Testis (tissue), 3 donors: ENCODE data around the gene CASP2. TPM values are rescaled to one million over a fixed set of nuclear protein-coding genes. Genes with fewer than 3 reads are reported as not detected.
"Not testable (repeated sequence)": the region's sequence is repeated elsewhere in the genome, so short reads cannot be mapped to it uniquely, and the experiment has no call there.

Source experiments
- DNase-seq: peaks from one replicate; pipeline ENCODE4 v3.0.0-alpha.2; 2019
- H3K27ac ChIP-seq, 2 donors: fragments of 200-600 bp; sonication (generic); one replicate each; pipeline ENCODE4 v1.5.1; 2019
- H3K27me3 ChIP-seq: fragments of 200-600 bp; sonication (generic); one replicate; pipeline ENCODE4 v1.5.1; 2019
- H3K36me3 ChIP-seq: fragments of 200-600 bp; sonication (generic); one replicate; pipeline ENCODE4 v1.5.1; 2017; ENCODE audit warnings: low read depth; ENCODE audit errors: missing control alignments
- H3K4me1 ChIP-seq: fragments of 200-600 bp; sonication (generic); one replicate; pipeline ENCODE4 v1.5.1; 2019
- H3K4me3 ChIP-seq, 2 donors: fragments of 200-600 bp; sonication (generic); one replicate each; pipeline ENCODE4 v1.5.1; 2017 to 2019
- H3K9me3 ChIP-seq: fragments of 200-600 bp; sonication (generic); one replicate; pipeline ENCODE4 v1.5.1; 2017
- POLR2A ChIP-seq: fragments of 450-650 bp; IDR thresholded peaks from one replicate; pipeline ENCODE4 v1.6.1; 2017; ENCODE audit warnings: antibody characterized with exemption, mild to moderate bottlenecking, moderate library complexity
- WGBS, 2 donors: methylation state at CpG; one replicate each; pipeline ENCODE4 v1.1.5; 2018; 5-methylcytosine and 5-hydroxymethylcytosine counted together
- intact Hi-C: fragments of 100-400 bp; cut with DNase I; formaldehyde crosslinking; loops from one replicate; pipeline ENCODE4 v1.15.1; 2023; ENCODE audit warnings: low total_unique reads
- polyA plus RNA-seq: library from polyadenylated mRNA; stranded (reverse); fragments of 350-450 nt; fragmentation: Illumina TruSeq; extraction: RNeasy Lipid Tissue Mini Kit (QIAGEN cat#74804); gene quantifications from one replicate; pipeline ENCODE4 v1.2.3, GENCODE V29; 2014; ENCODE audit warnings: low read depth, low replicate concordance; ENCODE audit not compliant: insufficient read depth
- total RNA-seq, 2 donors: library from RNA; depleted of rRNA; stranded (reverse); fragments of >200 nt; gene quantifications; one replicate each; pipeline ENCODE4 v1.2.3, GENCODE V29; 2016
- TF ChIP-seq, protein P1 (sequence below), 3 experiments: fragments of 450-650 bp in 2 of 3; fragments of 200-600 bp in 1 of 3; sonication (generic) in 1 of 3; IDR thresholded peaks; one replicate each; pipeline ENCODE4 v1.5.1; 2016 to 2019; ENCODE audit warnings: antibody characterized with exemption in 3 of 3, mild to moderate bottlenecking in 2 of 3, moderate library complexity in 1 of 3

CASP2 gene
- total and polyA plus RNA-seq, 3 donors from 2014 or later = 20.7 to 26.5 (median 23.6) TPM

DNA sequence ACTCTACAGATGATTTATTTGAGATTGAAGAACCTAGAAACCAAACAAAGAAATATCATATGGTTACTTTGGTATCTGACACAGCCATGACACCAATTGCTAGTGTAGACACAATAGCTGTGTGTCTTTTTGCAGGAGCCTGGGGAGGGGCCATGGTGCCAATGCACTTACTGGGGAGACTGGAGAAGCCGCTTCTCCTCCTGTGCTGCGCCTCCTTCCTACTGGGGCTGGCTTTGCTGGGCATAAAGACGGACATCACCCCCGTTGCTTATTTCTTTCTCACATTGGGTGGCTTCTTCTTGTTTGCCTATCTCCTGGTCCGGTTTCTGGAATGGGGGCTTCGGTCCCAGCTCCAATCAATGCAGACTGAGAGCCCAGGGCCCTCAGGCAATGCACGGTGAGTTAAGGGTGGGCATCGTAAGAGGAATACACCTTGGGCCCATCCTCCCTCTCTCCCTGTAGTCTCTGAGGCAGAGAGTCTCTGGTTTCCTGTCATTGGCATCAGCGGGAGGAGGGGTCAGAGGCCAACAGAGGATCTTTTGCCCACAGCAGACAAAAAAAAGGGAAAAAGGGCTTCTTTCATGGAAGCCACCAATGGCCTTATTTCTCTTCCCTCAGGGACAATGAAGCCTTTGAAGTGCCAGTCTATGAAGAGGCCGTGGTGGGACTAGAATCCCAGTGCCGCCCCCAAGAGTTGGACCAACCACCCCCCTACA, 2.2 kb upstream of the CASP2 start:
- 94 to 96% methylated on average over 9 to 11 of the region's 11 CpGs for WGBS, 2 donors
- TF ChIP-seq, protein P1, sequence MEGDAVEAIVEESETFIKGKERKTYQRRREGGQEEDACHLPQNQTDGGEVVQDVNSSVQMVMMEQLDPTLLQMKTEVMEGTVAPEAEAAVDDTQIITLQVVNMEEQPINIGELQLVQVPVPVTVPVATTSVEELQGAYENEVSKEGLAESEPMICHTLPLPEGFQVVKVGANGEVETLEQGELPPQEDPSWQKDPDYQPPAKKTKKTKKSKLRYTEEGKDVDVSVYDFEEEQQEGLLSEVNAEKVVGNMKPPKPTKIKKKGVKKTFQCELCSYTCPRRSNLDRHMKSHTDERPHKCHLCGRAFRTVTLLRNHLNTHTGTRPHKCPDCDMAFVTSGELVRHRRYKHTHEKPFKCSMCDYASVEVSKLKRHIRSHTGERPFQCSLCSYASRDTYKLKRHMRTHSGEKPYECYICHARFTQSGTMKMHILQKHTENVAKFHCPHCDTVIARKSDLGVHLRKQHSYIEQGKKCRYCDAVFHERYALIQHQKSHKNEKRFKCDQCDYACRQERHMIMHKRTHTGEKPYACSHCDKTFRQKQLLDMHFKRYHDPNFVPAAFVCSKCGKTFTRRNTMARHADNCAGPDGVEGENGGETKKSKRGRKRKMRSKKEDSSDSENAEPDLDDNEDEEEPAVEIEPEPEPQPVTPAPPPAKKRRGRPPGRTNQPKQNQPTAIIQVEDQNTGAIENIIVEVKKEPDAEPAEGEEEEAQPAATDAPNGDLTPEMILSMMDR (IDR thresholded peaks at IDR 0.05) = no peak
- no peak for TF ChIP-seq POLR2A
- H3K36me3 ChIP-seq = no peaks in the 10 kb centered on the region
- peaks cover 13% of the 10 kb centered on the region for H3K4me1 ChIP-seq
- H3K9me3 ChIP-seq = no peaks in the 10 kb centered on the region
- H3K27me3 ChIP-seq = no peaks in the 10 kb centered on the region
- H3K27ac ChIP-seq = no peak overlapping the region
- H3K4me3 ChIP-seq = no peak overlapping the region
- no peak for DNase-seq
- intact Hi-C loops = no loop called here

DNA sequence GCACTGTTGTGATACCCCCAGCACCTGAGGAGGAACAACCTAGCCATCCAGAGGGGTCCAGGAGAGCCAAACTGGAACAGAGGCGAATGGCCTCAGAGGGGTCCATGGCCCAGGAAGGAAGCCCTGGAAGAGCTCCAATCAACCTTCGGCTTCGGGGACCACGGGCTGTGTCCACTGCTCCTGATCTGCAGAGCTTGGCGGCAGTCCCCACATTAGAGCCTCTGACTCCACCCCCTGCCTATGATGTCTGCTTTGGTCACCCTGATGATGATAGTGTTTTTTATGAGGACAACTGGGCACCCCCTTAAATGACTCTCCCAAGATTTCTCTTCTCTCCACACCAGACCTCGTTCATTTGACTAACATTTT, 1.6 kb upstream of the CASP2 start:
- Histone ChIP-seq H3K9me3 (no peaks in the 10 kb centered on the region), H3K27ac (no peak overlapping the region), H3K4me3 (no peak overlapping the region), H3K36me3 (no peaks in the 10 kb centered on the region), H3K4me1 (peaks cover 13% of the 10 kb centered on the region), H3K27me3 (no peaks in the 10 kb centered on the region)
- intact Hi-C loops = no loop called here
- DNase-seq = no peak
- WGBS, 2 donors = 78 to 85% methylated on average over 3 to 6 of the region's 6 CpGs
- TF ChIP-seq, protein P1 (IDR thresholded peaks at IDR 0.05) = no peak
- TF ChIP-seq POLR2A = no peak

DNA sequence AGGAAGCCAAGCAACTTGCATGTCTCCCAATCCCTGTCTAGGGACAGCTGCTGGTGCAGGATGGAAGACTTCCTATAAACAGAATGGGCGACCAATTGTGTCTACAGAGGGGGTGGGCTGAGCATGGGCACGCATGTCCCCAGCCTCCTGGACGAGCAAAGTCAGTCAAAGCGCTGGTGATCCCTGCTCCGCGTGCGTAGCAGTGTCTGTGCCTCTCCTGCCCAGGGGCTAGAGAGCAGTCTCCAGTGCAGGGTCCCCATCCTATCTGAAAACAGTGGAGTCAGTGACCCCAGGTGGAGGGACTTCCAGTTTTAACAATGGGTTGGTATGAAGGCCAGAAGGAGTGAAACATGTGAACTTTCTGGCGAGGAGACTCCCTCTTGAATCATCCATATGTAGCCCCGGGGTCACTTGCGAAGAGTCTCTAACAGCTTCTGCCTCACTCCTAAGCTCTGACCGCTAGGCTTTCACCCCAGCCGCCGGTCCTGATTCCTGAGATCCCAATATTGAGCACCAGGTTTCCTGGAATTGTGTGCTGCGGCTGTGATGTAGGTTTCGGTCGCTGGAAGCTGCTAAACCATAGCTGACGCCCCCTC, 714 bp upstream of the CASP2 start:
- WGBS, 2 donors = 51 to 72% methylated on average over 15 to 17 of the region's 17 CpGs
- H3K9me3 ChIP-seq = no peaks in the 10 kb centered on the region
- peak overlapping the region; percentile 62 to 64 for H3K27ac ChIP-seq
- no peak for TF ChIP-seq POLR2A
- no peak for DNase-seq
- H3K36me3 ChIP-seq = no peaks in the 10 kb centered on the region
- no peaks in the 10 kb centered on the region for H3K27me3 ChIP-seq
- peak overlapping the region; percentile 67 to 83 for H3K4me3 ChIP-seq
- peaks cover 13% of the 10 kb centered on the region for H3K4me1 ChIP-seq
- intact Hi-C loops = no loop called here

DNA sequence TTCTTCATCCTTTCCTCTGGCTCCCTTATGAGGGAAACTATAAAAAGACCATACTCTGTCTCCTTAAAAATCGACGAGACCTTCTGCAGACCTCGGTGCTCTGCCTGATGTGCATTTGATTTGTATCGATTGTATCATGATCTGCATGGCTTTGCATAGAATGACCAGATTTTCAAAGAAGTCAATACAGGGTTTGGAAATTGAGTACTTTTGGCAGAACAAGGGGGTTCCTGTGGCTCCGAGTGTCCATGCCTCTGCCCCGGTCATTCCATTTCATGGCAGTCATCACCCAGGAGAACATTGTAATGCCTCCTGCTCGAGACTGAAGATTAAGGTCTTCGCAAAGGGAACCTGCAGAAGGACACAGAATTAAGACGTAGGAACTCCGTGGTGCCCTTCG, 685 bp downstream of the CASP2 start:
- TF ChIP-seq, protein P1 (IDR thresholded peaks at IDR 0.05) = no peak
- TF ChIP-seq POLR2A = no peak
- Histone ChIP-seq H3K4me1 (peaks cover 13% of the 10 kb centered on the region), H3K36me3 (no peaks in the 10 kb centered on the region), H3K27ac (peak overlapping the region; percentile 62 to 64), H3K9me3 (no peaks in the 10 kb centered on the region), H3K4me3 (peak overlapping the region; percentile 67 to 83), H3K27me3 (no peaks in the 10 kb centered on the region)
- 2 to 3% methylated on average over 11 of the region's 11 CpGs for WGBS, 2 donors
- DNase-seq = no peak
- intact Hi-C loops = no loop called here

DNA sequence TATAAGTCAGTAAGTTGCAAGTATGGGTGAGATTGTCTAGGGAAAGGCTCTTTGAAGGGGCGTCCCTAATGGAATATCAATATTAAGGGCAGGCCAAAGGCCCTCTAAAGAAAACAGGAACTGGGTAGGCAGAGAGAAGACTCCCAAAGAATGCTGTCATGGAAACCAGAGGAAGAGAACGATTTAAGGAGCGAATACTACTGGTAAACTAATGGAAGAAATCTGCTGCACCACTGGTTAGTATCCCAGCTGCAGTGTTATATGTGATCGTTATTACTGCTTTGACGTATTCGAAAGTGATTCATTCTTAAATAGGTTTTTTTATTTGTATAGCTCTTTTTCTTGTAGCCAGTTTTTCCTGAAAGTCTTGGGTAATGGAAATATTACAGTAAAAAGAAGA, 1.3 kb downstream of the CASP2 start:
- peaks cover 13% of the 10 kb centered on the region for H3K4me1 ChIP-seq
- DNase-seq = no peak
- no peaks in the 10 kb centered on the region for H3K36me3 ChIP-seq
- intact Hi-C loops = no loop called here
- no peaks in the 10 kb centered on the region for H3K27me3 ChIP-seq
- WGBS, 2 donors = 24 to 30% methylated on average over 6 of the region's 6 CpGs
- no peaks in the 10 kb centered on the region for H3K9me3 ChIP-seq
- H3K27ac ChIP-seq = no peak overlapping the region
- peak overlapping the region; percentile 67 to 83 for H3K4me3 ChIP-seq
- TF ChIP-seq, protein P1 (IDR thresholded peaks at IDR 0.05) = no peak

DNA sequence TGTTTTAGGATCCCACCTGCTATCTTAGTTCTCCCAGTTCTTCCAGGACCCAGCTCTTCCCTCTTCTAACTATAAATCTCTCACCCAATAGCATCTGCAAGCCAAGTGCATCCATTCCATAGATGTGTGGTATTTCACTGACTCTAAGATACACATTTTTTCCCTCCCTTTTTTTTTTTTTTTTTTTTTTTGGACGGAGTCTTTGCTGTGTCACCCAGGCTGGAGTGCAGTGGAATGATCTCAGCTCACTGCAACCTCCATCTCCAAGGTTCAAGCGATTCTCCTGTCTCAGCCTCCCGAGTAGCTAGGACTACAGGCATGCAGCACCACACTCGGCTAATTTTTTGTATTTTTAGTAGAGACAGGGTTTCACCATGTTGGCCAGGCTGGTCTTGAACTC, 1.7 kb downstream of the CASP2 start:
- H3K9me3 ChIP-seq, intact Hi-C loops, H3K27ac ChIP-seq, H3K36me3 ChIP-seq, DNase-seq, H3K4me3 ChIP-seq, H3K27me3 ChIP-seq: not testable (repeated sequence)
- 69 to 71% methylated on average over 4 of the region's 4 CpGs for WGBS, 2 donors
- peaks cover 13% of the 10 kb centered on the region for H3K4me1 ChIP-seq
